EH (cell line): Measurements from ENCODE around the gene CALML5.

ENCODE experiments used
- DNase-seq: peaks from one replicate; pipeline ENCODE4 v3.0.0-alpha.2; 2015; ENCODE audit warnings: low read depth

Gene CALML5

GRCh38 chr10:5499493-5500140 is at the start of gene CALML5:
TSS of gene CALML5 (minus strand) at chr10:5499570. CDS start at chr10:5499438, 132 bp downstream.
- no peak for DNase-seq

- peak; percentile 50 for DNase-seq
Observed at GRCh38 chr10:5547931-5548660, 48.7 kb upstream of the CALML5 start.

- DNase-seq: no peak
Observed at GRCh38 chr10:5547681-5547930, 48.2 kb upstream of the CALML5 start.

- DNase-seq: peak; percentile 74
Observed at GRCh38 chr10:5546891-5547680, 47.7 kb upstream of the CALML5 start.

- DNase-seq: peak; percentile 86
Observed at GRCh38 chr10:5545778-5546710, 46.7 kb upstream of the CALML5 start.

GRCh38 chr10:5545426-5545777 is 46.0 kb upstream of the CALML5 start:
- no peak for DNase-seq

GRCh38 chr10:5545011-5545410 is 45.6 kb upstream of the CALML5 start:
- DNase-seq: no peak

GRCh38 chr10:5544216-5544805 is 44.9 kb upstream of the CALML5 start:
- DNase-seq: no peak

GRCh38 chr10:5543623-5544022 is 44.3 kb upstream of the CALML5 start:
- DNase-seq: peak; percentile 90

- DNase-seq: no peak
Observed at GRCh38 chr10:5542100-5542499, 42.7 kb upstream of the CALML5 start.

- DNase-seq: no peak
Observed at GRCh38 chr10:5540891-5541290, 41.5 kb upstream of the CALML5 start.

- no peak for DNase-seq
Observed at GRCh38 chr10:5540080-5540479, 40.7 kb upstream of the CALML5 start.

- DNase-seq: peak; percentile 16
Observed at GRCh38 chr10:5538892-5539651, 39.7 kb upstream of the CALML5 start.

- peak; percentile 73 for DNase-seq
Observed at GRCh38 chr10:5538446-5538845, 39.1 kb upstream of the CALML5 start.

GRCh38 chr10:5537684-5538083 is 38.3 kb upstream of the CALML5 start:
- DNase-seq: no peak

GRCh38 chr10:5536486-5537081 is 37.2 kb upstream of the CALML5 start:
- no peak for DNase-seq

GRCh38 chr10:5534880-5535856 is 35.8 kb upstream of the CALML5 start:
- DNase-seq: peak; percentile 60

GRCh38 chr10:5534051-5534821 is 34.9 kb upstream of the CALML5 start:
- no peak for DNase-seq
